ENCODE data around the gene FNBP1. TPM values are rescaled to one million over a fixed set of nuclear protein-coding genes. Genes with fewer than 3 reads are reported as not detected.
A peak's percentile ranks its signal among the peaks of the same experiment; 100 is the strongest.

The FNBP1 gene
- total RNA-seq, 2 donors from 2014 or later = 71.5 to 80.3 TPM

GRCh38 chr9:129968690-129969485, 74.1 kb downstream of the FNBP1 start:
- DNase-seq (ENCODE audit: low spot score) = no peak
- Histone ChIP-seq H3K27ac (peak overlapping the region in 1 of 2 donors; percentile 46), H3K27me3 (replicated peaks; ENCODE audit: insufficient read depth) (no peaks in the 10 kb centered on the region), H3K4me3 (no peak overlapping the region), H3K36me3 (peaks cover 6% of the 10 kb centered on the region), H3K4me1 (ENCODE audit: control insufficient read depth in 1 of 2, low read depth in 2 of 2) (peaks cover 26 to 36% of the 10 kb centered on the region in 2 donors), H3K9me3 (no peaks in the 10 kb centered on the region)
- no peak for TF ChIP-seq CTCF (IDR thresholded peaks at IDR 0.05)
- peak; percentile 32 for ATAC-seq (ENCODE audit: insufficient number of reproducible peaks, low FRiP score, low read depth)

- no peak for DNase-seq (ENCODE audit: low spot score)
- no peaks in the 10 kb centered on the region for H3K36me3 ChIP-seq
- peak overlapping the region; percentile 72 to 87 for H3K27ac ChIP-seq
- no peaks in the 10 kb centered on the region for H3K27me3 ChIP-seq (replicated peaks; ENCODE audit: insufficient read depth)
- no peaks in the 10 kb centered on the region for H3K9me3 ChIP-seq
- peak; percentile 55 for ATAC-seq (ENCODE audit: insufficient number of reproducible peaks, low FRiP score, low read depth)
- peaks cover 32 to 54% of the 10 kb centered on the region in 2 donors for H3K4me1 ChIP-seq (ENCODE audit: control insufficient read depth in 1 of 2, low read depth in 2 of 2)
- no peak for TF ChIP-seq CTCF (IDR thresholded peaks at IDR 0.05)
- peak overlapping the region; percentile 46 for H3K4me3 ChIP-seq
Observed at GRCh38 chr9:129964901-129965734, 77.9 kb downstream of the FNBP1 start.

GRCh38 chr9:129962889-129963703, 79.9 kb downstream of the FNBP1 start:
- DNase-seq (ENCODE audit: low spot score) (no peak), ATAC-seq (ENCODE audit: insufficient number of reproducible peaks, low FRiP score, low read depth) (no peak)
- H3K36me3 ChIP-seq = no peaks in the 10 kb centered on the region
- H3K4me3 ChIP-seq = peak overlapping the region; percentile 69
- H3K27me3 ChIP-seq (replicated peaks; ENCODE audit: insufficient read depth) = no peaks in the 10 kb centered on the region
- peak overlapping the region; percentile 72 to 87 for H3K27ac ChIP-seq
- no peak for TF ChIP-seq CTCF (IDR thresholded peaks at IDR 0.05)
- peaks cover 20 to 41% of the 10 kb centered on the region in 2 donors for H3K4me1 ChIP-seq (ENCODE audit: control insufficient read depth in 1 of 2, low read depth in 2 of 2)
- no peaks in the 10 kb centered on the region for H3K9me3 ChIP-seq

- TF ChIP-seq CTCF (IDR thresholded peaks at IDR 0.05) = no peak
- DNase-seq (ENCODE audit: low spot score) = no peak
- Histone ChIP-seq H3K4me1 (ENCODE audit: control insufficient read depth in 1 of 2, low read depth in 2 of 2) (peaks cover 20 to 41% of the 10 kb centered on the region in 2 donors), H3K4me3 (peak overlapping the region; percentile 69), H3K36me3 (peaks cover 2% of the 10 kb centered on the region), H3K27ac (peak overlapping the region; percentile 72 to 87), H3K27me3 (replicated peaks; ENCODE audit: insufficient read depth) (no peaks in the 10 kb centered on the region), H3K9me3 (no peaks in the 10 kb centered on the region)
- no peak for ATAC-seq (ENCODE audit: insufficient number of reproducible peaks, low FRiP score, low read depth)
Observed at GRCh38 chr9:129962451-129962864, 80.5 kb downstream of the FNBP1 start.

Measured in thoracic aorta (tissue), 2 donors.